Prostate gland (tissue), 2 donors: ENCODE measurements around the gene SCAANT1. TPM values are rescaled to one million over a fixed set of nuclear protein-coding genes. Genes with fewer than 3 reads are reported as not detected.
A peak's percentile ranks its signal among the peaks of the same experiment; 100 is the strongest.

Experiments used
- DNase-seq: peaks from one replicate; pipeline ENCODE4 v3.0.0-alpha.2; 2019; ENCODE audit warnings: low spot score
- H3K27ac ChIP-seq, 2 donors: fragments of 200-600 bp; sonication (generic); 2 replicates each; pipeline ENCODE4 v1.5.1; 2017 to 2019
- H3K27me3 ChIP-seq: fragments of 200-600 bp; sonication (generic); replicated peaks from 2 replicates; pipeline ENCODE4 v1.5.1; 2019; ENCODE audit not compliant: insufficient read depth
- H3K36me3 ChIP-seq, 2 donors: fragments of 200-600 bp; sonication (generic); 1 replicate in 1 of 2; 2 replicates in 1 of 2; pipeline versions ENCODE4 v1.5.1 to v1.8.1; 2017 to 2019
- H3K4me1 ChIP-seq: fragments of 200-600 bp; sonication (generic); replicated peaks from 2 replicates; pipeline ENCODE4 v1.5.1; 2019
- H3K4me3 ChIP-seq, 2 donors: fragments of 200-600 bp; sonication (generic); 2 replicates each; pipeline ENCODE4 v1.5.1; 2017 to 2019
- H3K9me3 ChIP-seq: fragments of 200-600 bp; sonication (generic); 2 replicates; pipeline ENCODE4 v1.5.1; 2017
- CTCF ChIP-seq, 4 experiments: fragments of 200-600 bp in 2 of 4; fragments of 450-650 bp in 2 of 4; sonication (generic) in 2 of 4; IDR thresholded peaks; 1 replicate in 3 of 4; 2 replicates in 1 of 4; pipeline ENCODE4 v1.5.1; 2016 to 2019; ENCODE audit warnings: antibody characterized with exemption in 4 of 4, mild to moderate bottlenecking in 2 of 4, moderate library complexity in 2 of 4
- POLR2A ChIP-seq: fragments of 450-650 bp; IDR thresholded peaks from one replicate; pipeline ENCODE4 v1.6.1; 2016; ENCODE audit warnings: antibody characterized with exemption, mild to moderate bottlenecking
- POLR2AphosphoS5 ChIP-seq: sonication (generic); formaldehyde crosslinking; IDR thresholded peaks from one replicate; pipeline ENCODE4 v1.6.1; 2017; ENCODE audit warnings: antibody characterized with exemption
- WGBS: methylation state at CpG from one replicate; pipeline ENCODE4 v1.1.5; 2018; 5-methylcytosine and 5-hydroxymethylcytosine counted together
- intact Hi-C: fragments of 100-400 bp; cut with DNase I; formaldehyde crosslinking; loops from one replicate; pipeline ENCODE4 v1.14.2; 2022
- total RNA-seq, 2 donors: library from RNA; depleted of rRNA; stranded (reverse); fragments of >200 nt; gene quantifications; one replicate each; pipeline ENCODE4 v1.1.0, GENCODE V29; 2016

SCAANT1 gene
- total RNA-seq, 2 donors from 2014 or later = not detected

- Histone ChIP-seq H3K4me3 (no peak overlapping the region), H3K4me1 (no peaks in the 10 kb centered on the region), H3K9me3 (no peaks in the 10 kb centered on the region), H3K27me3 (no peaks in the 10 kb centered on the region), H3K36me3 (no peaks in the 10 kb centered on the region), H3K27ac (no peak overlapping the region)
- no peak for DNase-seq
- intact Hi-C loops = loop anchor here (10.0 kb wide), 1 partner anchor 119 kb away; no protein-coding TSS in a partner anchor
- 16% methylated on average over 3 of the region's 3 CpGs for WGBS
- TF ChIP-seq CTCF (IDR thresholded peaks at IDR 0.05) (no peak), POLR2AphosphoS5 (peak; percentile 10), POLR2A (no peak)
These were observed 35.9 kb downstream of the SCAANT1 start for GRCh38 chr3:63876260-63876659.

GRCh38 chr3:63875510-63875909, 36.7 kb downstream of the SCAANT1 start:
- DNase-seq = no peak
- TF ChIP-seq POLR2AphosphoS5 = no peak
- TF ChIP-seq CTCF (IDR thresholded peaks at IDR 0.05) = no peak
- TF ChIP-seq POLR2A = no peak
- intact Hi-C loops = loop anchor here (10.0 kb wide), 1 partner anchor 119 kb away; no protein-coding TSS in a partner anchor

GRCh38 chr3:63874769-63875168, 37.4 kb downstream of the SCAANT1 start:
- TF ChIP-seq POLR2AphosphoS5 (no peak), POLR2A (no peak), CTCF (IDR thresholded peaks at IDR 0.05) (no peak)
- intact Hi-C loops = loop anchor here (10.0 kb wide), 1 partner anchor 120 kb away; no protein-coding TSS in a partner anchor
- Histone ChIP-seq H3K36me3 (no peaks in the 10 kb centered on the region), H3K4me1 (no peaks in the 10 kb centered on the region), H3K9me3 (no peaks in the 10 kb centered on the region), H3K27me3 (no peaks in the 10 kb centered on the region), H3K4me3 (no peak overlapping the region), H3K27ac (no peak overlapping the region)
- WGBS = 94% methylated on average over 3 of the region's 3 CpGs
- DNase-seq = no peak

More at GRCh38 chr3:63875510-63875909, 36.7 kb downstream of the SCAANT1 start:
- Histone ChIP-seq H3K9me3 (no peaks in the 10 kb centered on the region), H3K27me3 (no peaks in the 10 kb centered on the region), H3K27ac (no peak overlapping the region), H3K36me3 (no peaks in the 10 kb centered on the region), H3K4me1 (no peaks in the 10 kb centered on the region), H3K4me3 (no peak overlapping the region)
- WGBS = 74% methylated on average over 2 of the region's 2 CpGs

- H3K36me3 ChIP-seq = no peaks in the 10 kb centered on the region
- H3K4me3 ChIP-seq = no peak overlapping the region
- intact Hi-C loops = loop anchor here (10.0 kb wide), 1 partner anchor 122 kb away; no protein-coding TSS in a partner anchor
- no peaks in the 10 kb centered on the region for H3K4me1 ChIP-seq
- H3K9me3 ChIP-seq = no peaks in the 10 kb centered on the region
- H3K27ac ChIP-seq = no peak overlapping the region
- 96% methylated on average over 2 of the region's 2 CpGs for WGBS
- TF ChIP-seq POLR2AphosphoS5 (no peak), CTCF (IDR thresholded peaks at IDR 0.05) (no peak)
- DNase-seq = no peak
- H3K27me3 ChIP-seq = no peaks in the 10 kb centered on the region
These were observed 39.9 kb downstream of the SCAANT1 start for GRCh38 chr3:63872135-63872924.

- Histone ChIP-seq H3K36me3 (no peaks in the 10 kb centered on the region), H3K4me3 (no peak overlapping the region), H3K27me3 (no peaks in the 10 kb centered on the region), H3K4me1 (no peaks in the 10 kb centered on the region), H3K27ac (no peak overlapping the region), H3K9me3 (no peaks in the 10 kb centered on the region)
- TF ChIP-seq POLR2A = no peak
- TF ChIP-seq CTCF (IDR thresholded peaks at IDR 0.05) = no peak
- no peak for DNase-seq
- WGBS = 69% methylated on average over 2 of the region's 2 CpGs
- intact Hi-C loops = loop anchor here (10.0 kb wide), 1 partner anchor 124 kb away; no protein-coding TSS in a partner anchor
These were observed 41.6 kb downstream of the SCAANT1 start for GRCh38 chr3:63870615-63871005.
